HepG2 (cell line): ENCODE data around the gene SYNDIG1. TPM values are rescaled to one million over a fixed set of nuclear protein-coding genes. Genes with fewer than 3 reads are reported as not detected.

Source experiments
- ATAC-seq: fragments of 200-7000 bp; cut with Tn5 transposase; 3 replicates; pipeline ENCODE4 v1.9.1; 2020; ENCODE audit warnings: mild to moderate bottlenecking, moderate library complexity
- BruUV-seq: library from RNA; stranded (reverse); fragments of 400-500 nt; replicated peaks from 2 replicates; lab custom pipeline; 2021; lab: Mats Ljungman, UMichigan
- CTCF ChIA-PET: fragments of 300-600 bp; formaldehyde crosslinking; extraction: SDS; loops from one replicate; lab custom pipeline; 2021; ENCODE audit warnings: low total read pairs, inconsistent platforms, low intra/inter-chr PET ratio; lab: Yijun Ruan, JAX
- POLR2A ChIA-PET: fragments of 350-600 bp; sonication (Branson Sonifier 250); formaldehyde crosslinking; loops from one replicate; lab custom pipeline; 2020; ENCODE audit warnings: antibody characterized with exemption, inconsistent platforms; lab: Yijun Ruan, JAX
- DNase-seq: peaks from one replicate; pipeline ENCODE4 v3.0.0-alpha.2; 2015; ENCODE audit warnings: low spot score
- FAIRE-seq: peaks from 3 replicates; lab custom pipeline; 2011; peaks lifted over from hg19 to GRCh38; lab: Jason Lieb, UNC
- H2AFZ ChIP-seq: one replicate; pipeline ENCODE4 v1.6.1; 2011; ENCODE audit warnings: low read length, inconsistent platforms
- H3K27ac ChIP-seq: fragments of 300-600 bp; 3 replicates; pipeline ENCODE4 v1.8.0; 2011; ENCODE audit warnings: mixed run types, mild to moderate bottlenecking, mixed read lengths, low read length, inconsistent platforms; ENCODE audit not compliant: insufficient read depth; ENCODE audit errors: extremely low read length
- H3K27me3 ChIP-seq, 2 experiments: fragments of 200-600 bp in 1 of 2; 2 replicates in 1 of 2; 3 replicates in 1 of 2; pipeline versions ENCODE4 v1.6.0 to v1.8.0; 2011; ENCODE audit warnings: low read length in 2 of 2, mild to moderate bottlenecking in 2 of 2, moderate library complexity in 2 of 2, inconsistent platforms in 1 of 2; ENCODE audit not compliant: insufficient read depth in 2 of 2, control insufficient read depth in 1 of 2
- H3K36me3 ChIP-seq, 2 experiments: fragments of 200-600 bp in 1 of 2; replicated peaks in 1 of 2; 2 replicates in 1 of 2; 3 replicates in 1 of 2; pipeline versions ENCODE4 v1.5.1 to v1.8.0; 2011; ENCODE audit warnings: low read length in 2 of 2, inconsistent platforms in 1 of 2; ENCODE audit not compliant: insufficient read depth in 2 of 2, control insufficient read depth in 1 of 2
- H3K4me1 ChIP-seq: 2 replicates; pipeline ENCODE4 v1.5.1; 2012; ENCODE audit warnings: low read length, inconsistent platforms; ENCODE audit not compliant: insufficient read depth
- H3K4me2 ChIP-seq: 2 replicates; pipeline ENCODE4 v1.6.0; 2011; ENCODE audit warnings: low read depth, low read length, inconsistent platforms
- H3K4me3 ChIP-seq, 3 experiments: fragments of 200-600 bp in 1 of 3; sonication (generic), shearing (Covaris generic) in 1 of 3; replicated peaks in 1 of 3; 2 replicates each; pipeline ENCODE4 v1.5.1; 2011 to 2016; ENCODE audit warnings: low read length in 3 of 3, inconsistent platforms in 2 of 3, low read depth in 2 of 3, mild to moderate bottlenecking in 2 of 3, control low read depth in 1 of 3, mixed read lengths in 1 of 3; ENCODE audit not compliant: insufficient read depth in 1 of 3
- H3K79me2 ChIP-seq: one replicate; pipeline ENCODE4 v1.6.1; 2011; ENCODE audit warnings: low read length, inconsistent platforms; ENCODE audit not compliant: insufficient read depth
- H3K9ac ChIP-seq: 2 replicates; pipeline ENCODE4 v1.6.0; 2011; ENCODE audit warnings: mild to moderate bottlenecking, low read depth, low read length, inconsistent platforms; ENCODE audit not compliant: insufficient read depth
- H3K9me3 ChIP-seq: 2 replicates; pipeline ENCODE4 v1.5.1; 2012; ENCODE audit warnings: mild to moderate bottlenecking, low read length
- H4K20me1 ChIP-seq: 2 replicates; pipeline ENCODE4 v1.6.0; 2011; ENCODE audit warnings: inconsistent platforms, mild to moderate bottlenecking, low read length, moderate library complexity; ENCODE audit not compliant: insufficient read depth
- BATF2 ChIP-seq: sonication (generic); formaldehyde crosslinking; IDR thresholded peaks from 2 replicates; pipeline ENCODE4 v1.8.0; 2022; ENCODE audit warnings: mild to moderate bottlenecking, missing genetic modification reagents, moderate library complexity
- GZF1 ChIP-seq: sonication (generic); formaldehyde crosslinking; IDR thresholded peaks from 2 replicates; pipeline ENCODE4 v1.5.1; 2020; ENCODE audit warnings: mild to moderate bottlenecking, missing genetic modification reagents
- HDAC2 ChIP-seq: sonication (generic); formaldehyde crosslinking; IDR thresholded peaks from 2 replicates; pipeline ENCODE4 v1.4.0; 2020; ENCODE audit warnings: missing genetic modification reagents
- PHF8 ChIP-seq: sonication (generic); formaldehyde crosslinking; IDR thresholded peaks from 2 replicates; pipeline ENCODE4 v1.5.0; 2020; ENCODE audit warnings: missing genetic modification reagents
- ZBTB39 ChIP-seq: sonication (generic); formaldehyde crosslinking; IDR thresholded peaks from 2 replicates; pipeline ENCODE4 v1.5.0; 2020; ENCODE audit warnings: missing genetic modification reagents
- ZEB1 ChIP-seq: IDR thresholded peaks from 2 replicates; pipeline ENCODE4 v1.6.1; 2012; ENCODE audit warnings: mild to moderate bottlenecking, low read depth, inconsistent platforms; ENCODE audit not compliant: insufficient replicate concordance
- ZFP82 ChIP-seq: sonication (generic); formaldehyde crosslinking; IDR thresholded peaks from 2 replicates; pipeline ENCODE4 v1.5.1; 2020; ENCODE audit warnings: mild to moderate bottlenecking, missing genetic modification reagents, borderline replicate concordance
- ZNF18 ChIP-seq: sonication (generic); formaldehyde crosslinking; IDR thresholded peaks from 2 replicates; pipeline ENCODE4 v1.8.0; 2022; ENCODE audit warnings: mild to moderate bottlenecking, missing genetic modification reagents; ENCODE audit not compliant: insufficient replicate concordance
- ZNF543 ChIP-seq: sonication (generic); formaldehyde crosslinking; IDR thresholded peaks from 2 replicates; pipeline ENCODE4 v1.4.0; 2020; ENCODE audit warnings: mild to moderate bottlenecking, missing genetic modification reagents
- ZNF562 ChIP-seq: sonication (generic); formaldehyde crosslinking; IDR thresholded peaks from 2 replicates; pipeline ENCODE4 v1.8.0; 2022; ENCODE audit warnings: missing genetic modification reagents, borderline replicate concordance
- ZSCAN29 ChIP-seq: sonication (generic); formaldehyde crosslinking; conservative IDR thresholded peaks from 2 replicates; pipeline ENCODE4 v1.4.0; 2020; ENCODE audit warnings: mild to moderate bottlenecking, missing genetic modification reagents
- WGBS: methylation state at CpG from one replicate; pipeline ENCODE4 v1.1.6; 2017; ENCODE audit warnings: low lambda C conversion rate; 5-methylcytosine and 5-hydroxymethylcytosine counted together
- in situ Hi-C: cut with HindIII; loops from 2 replicates; pipeline ENCODE4 v1.10.0; 2017; ENCODE audit warnings: low pct_unique_long_range_greater_than_20kb; ENCODE audit not compliant: extremely low pct_ligation_motif_present
- intact Hi-C: fragments of 100-400 bp; cut with micrococcal nuclease; formaldehyde crosslinking; loops from one replicate; pipeline ENCODE4 v1.10.0; 2022; ENCODE audit not compliant: unreplicated experiment
- polyA plus RNA-seq, 8 experiments: library from polyadenylated mRNA; depleted of rRNA in 3 of 8; stranded (reverse) in 7 of 8; unstranded in 1 of 8; fragments of >200 nt; fragmentation: Illumina TruSeq in 4 of 8; extraction: Trizol in 4 of 8; gene quantifications; 2 replicates each; pipeline versions ENCODE4 v1.2.1 to v1.2.3, GENCODE V29; 2011 to 2016; ENCODE audit warnings: low read depth in 4 of 8, missing spikeins in 1 of 8, mixed read lengths in 1 of 8; ENCODE audit not compliant: insufficient read depth in 1 of 8
- total RNA-seq, 5 experiments: library from RNA; depleted of rRNA; stranded (reverse); fragments of >200 nt; fragmentation: Illumina TruSeq; extraction: Trizol; gene quantifications; 2 replicates each; pipeline ENCODE4 v1.2.3, GENCODE V29; 2016; ENCODE audit warnings: low read depth in 1 of 5
- TF ChIP-seq, protein P1 (sequence below): sonication (generic); formaldehyde crosslinking; IDR thresholded peaks from 2 replicates; pipeline ENCODE4 v1.4.0; 2020; ENCODE audit warnings: mild to moderate bottlenecking, missing genetic modification reagents

The SYNDIG1 gene
- total and polyA plus RNA-seq, 2 of the 13 experiments (the other 11 are each of a cell fraction or from before 2014, with no cell fraction given): not detected

DNA sequence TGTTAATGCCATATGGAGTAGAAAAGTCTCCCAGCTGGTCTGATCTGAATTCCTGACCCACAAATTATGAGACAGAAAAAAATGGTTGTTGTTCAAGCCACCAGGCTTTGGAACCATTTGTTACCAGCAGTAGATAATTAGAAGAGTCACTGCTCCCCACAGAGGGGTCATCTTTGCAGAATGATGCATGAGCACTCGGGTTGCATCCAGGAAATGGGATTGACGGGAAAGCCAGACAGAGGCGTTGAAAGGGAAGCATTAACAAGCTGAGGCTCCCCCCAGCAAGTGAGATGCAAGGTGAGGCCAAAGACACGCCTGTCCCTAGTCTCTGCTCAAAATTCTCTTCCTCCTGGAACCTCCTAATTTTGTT, 182.5 kb downstream of the SYNDIG1 start:
- no peak overlapping the region for H3K4me3 ChIP-seq
- H3K27me3 ChIP-seq: peaks cover 5 to 21% of the 10 kb centered on the region in 2 experiments; a peak in 4 of 5 replicates
- intact Hi-C loops (no loop called here), in situ Hi-C loops (no loop called here)
- FAIRE-seq (no peak), DNase-seq (no peak), ATAC-seq (no peak)
- no peak overlapping the region for H2AFZ ChIP-seq
- WGBS: 6% methylated on average over 4 of the region's 4 CpGs
- no peaks in the 10 kb centered on the region for H3K79me2 ChIP-seq
- ChIA-PET POLR2A (no interaction called here), CTCF (no interaction called here)
- H3K27ac ChIP-seq: no peak overlapping the region
- H3K4me2 ChIP-seq: no peak overlapping the region
- H3K36me3 ChIP-seq: no peaks in the 10 kb centered on the region
- no peaks in the 10 kb centered on the region for H3K9me3 ChIP-seq
- H4K20me1 ChIP-seq: no peaks in the 10 kb centered on the region
- no peak overlapping the region for H3K9ac ChIP-seq
- H3K4me1 ChIP-seq: no peaks in the 10 kb centered on the region
- no TSS peak for BruUV-seq
- no peak for TF ChIP-seq ZNF562
- TF ChIP-seq ZFP82 (CRISPR knock-in tag): no peak
- TF ChIP-seq GZF1 (CRISPR knock-in tag): no peak
- TF ChIP-seq ZEB1: no peak
- no peak for TF ChIP-seq ZSCAN29 (CRISPR knock-in tag)
- TF ChIP-seq BATF2 (CRISPR knock-in tag): no peak
- TF ChIP-seq PHF8 (CRISPR knock-in tag): no peak
- TF ChIP-seq ZNF18 (CRISPR knock-in tag): no peak
- no peak for TF ChIP-seq ZNF543 (CRISPR knock-in tag)
- TF ChIP-seq, protein P1, sequence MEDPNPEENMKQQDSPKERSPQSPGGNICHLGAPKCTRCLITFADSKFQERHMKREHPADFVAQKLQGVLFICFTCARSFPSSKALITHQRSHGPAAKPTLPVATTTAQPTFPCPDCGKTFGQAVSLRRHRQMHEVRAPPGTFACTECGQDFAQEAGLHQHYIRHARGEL (CRISPR knock-in tag): no peak
- TF ChIP-seq HDAC2 (CRISPR knock-in tag): no peak
- no peak for TF ChIP-seq ZBTB39 (CRISPR knock-in tag)
